Neural cell (in vitro differentiated cells): Measurements from ENCODE around the gene VAV2.

Experiments used
- CTCF ChIP-seq: fragments of 450-650 bp; IDR thresholded peaks from 2 replicates; pipeline ENCODE4 v1.5.1; 2014; ENCODE audit warnings: antibody characterized with exemption, mild to moderate bottlenecking, moderate library complexity; ENCODE audit not compliant: poor library complexity, severe bottlenecking
- EP300 ChIP-seq: fragments of 450-650 bp; conservative IDR thresholded peaks from 2 replicates; pipeline ENCODE4 v1.6.1; 2014; ENCODE audit warnings: antibody characterized with exemption, mild to moderate bottlenecking, moderate library complexity; ENCODE audit not compliant: poor library complexity, severe bottlenecking
- EZH2 ChIP-seq: fragments of 200-600, 300-800 bp; shearing (Covaris generic), sonication (generic); IDR thresholded peaks from 2 replicates; pipeline ENCODE4 v1.6.1; 2014; ENCODE audit warnings: antibody characterized with exemption, low read length, borderline replicate concordance, mild to moderate bottlenecking; ENCODE audit not compliant: insufficient read depth, poor library complexity, severe bottlenecking
- MXI1 ChIP-seq: fragments of 450-650 bp; conservative IDR thresholded peaks from 2 replicates; pipeline ENCODE4 v1.6.1; 2014; ENCODE audit warnings: antibody characterized with exemption, mild to moderate bottlenecking; ENCODE audit not compliant: poor library complexity, severe bottlenecking
- REST ChIP-seq: IDR thresholded peaks from 2 replicates; pipeline ENCODE4 v1.6.1; 2012; ENCODE audit warnings: borderline replicate concordance

- no peak for TF ChIP-seq REST
- TF ChIP-seq CTCF = no peak
- no peak for TF ChIP-seq MXI1
- TF ChIP-seq EP300 = no peak
- TF ChIP-seq EZH2 = no peak
Observed at GRCh38 chr9:133833388-133834025, 158.6 kb downstream of the VAV2 start.
